PFSK-1 (cell line): ENCODE data around the gene MTLN.

Experiments
- FOXP2 ChIP-seq: optimal IDR thresholded peaks from 2 replicates; pipeline ENCODE3; 2011; ENCODE audit warnings: borderline replicate concordance, control low read depth, inconsistent platforms; ENCODE audit not compliant: insufficient read depth; ENCODE audit errors: extremely low read length, extremely low read depth
- POLR2AphosphoS5 ChIP-seq: IDR thresholded peaks from 2 replicates; pipeline ENCODE4 v1.6.1; 2012; ENCODE audit warnings: low read depth, mild to moderate bottlenecking, control low read depth, low read length, moderate library complexity
- REST ChIP-seq, 2 experiments: IDR thresholded peaks; 2 replicates each; pipeline versions ENCODE4 v1.6.1 to v1.8.0; 2011 to 2012; ENCODE audit warnings: low read depth in 2 of 2, low read length in 2 of 2, control low read depth in 1 of 2, inconsistent platforms in 1 of 2, mild to moderate bottlenecking in 1 of 2, moderate library complexity in 1 of 2; ENCODE audit not compliant: insufficient read depth in 1 of 2
- SIN3A ChIP-seq: IDR thresholded peaks from 2 replicates; pipeline ENCODE4 v1.6.1; 2012; ENCODE audit warnings: mild to moderate bottlenecking, low read length, moderate library complexity, borderline replicate concordance; ENCODE audit not compliant: insufficient read depth
- TAF1 ChIP-seq: IDR thresholded peaks from 2 replicates; pipeline ENCODE4 v1.6.1; 2012; ENCODE audit warnings: low read length, control low read depth, borderline replicate concordance; ENCODE audit not compliant: insufficient read depth

The MTLN gene

GRCh38 chr2:110172506-110172905, 39.8 kb downstream of the MTLN start:
- TF ChIP-seq SIN3A (no peak), TAF1 (no peak), REST (IDR thresholded peaks at IDR 0.05; ENCODE audit: insufficient read depth in 1 of 2, low read depth in 2 of 2, low read length in 2 of 2) (no peak), FOXP2 (no peak), POLR2AphosphoS5 (no peak)

GRCh38 chr2:110170102-110170501, 42.2 kb downstream of the MTLN start:
- TF ChIP-seq FOXP2 (no peak), REST (IDR thresholded peaks at IDR 0.05; ENCODE audit: insufficient read depth in 1 of 2, low read depth in 2 of 2, low read length in 2 of 2) (no peak), SIN3A (no peak), POLR2AphosphoS5 (no peak), TAF1 (no peak)

- TF ChIP-seq FOXP2 (no peak), TAF1 (no peak), POLR2AphosphoS5 (no peak), SIN3A (no peak), REST (IDR thresholded peaks at IDR 0.05; ENCODE audit: insufficient read depth in 1 of 2, low read depth in 2 of 2, low read length in 2 of 2) (no peak)
Observed at GRCh38 chr2:110167326-110168000, 44.9 kb downstream of the MTLN start.

GRCh38 chr2:110166266-110166665, 46.1 kb downstream of the MTLN start:
- TF ChIP-seq POLR2AphosphoS5 (no peak), TAF1 (no peak), REST (IDR thresholded peaks at IDR 0.05; ENCODE audit: insufficient read depth in 1 of 2, low read depth in 2 of 2, low read length in 2 of 2) (no peak), SIN3A (no peak), FOXP2 (no peak)
